ENCODE results near the gene RALB. TPM values are rescaled to one million over a fixed set of nuclear protein-coding genes. Genes with fewer than 3 reads are reported as not detected.

RALB gene
- polyA plus RNA-seq, 1 donor (not counting 4 experiments of a cell fraction or from before 2014, with no cell fraction given) = 80.8 TPM

DNA sequence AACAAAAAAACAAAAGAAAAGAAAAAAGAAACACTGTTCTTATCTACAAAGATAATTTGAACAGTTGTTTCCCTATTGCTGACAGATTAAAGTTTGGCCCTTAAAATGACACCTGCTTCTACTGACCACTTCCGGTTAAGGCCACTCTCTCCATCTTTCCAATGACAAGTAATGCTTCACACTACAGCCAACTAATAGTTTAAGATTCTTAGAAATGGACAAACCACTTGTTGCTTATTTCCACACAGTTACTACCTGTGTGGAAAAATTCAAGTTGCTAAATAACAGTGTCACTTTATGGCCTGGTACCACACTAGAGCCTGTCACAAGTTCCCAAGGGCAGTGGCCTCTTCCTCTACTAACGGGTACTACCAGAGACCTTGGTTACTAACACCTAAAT is 31.9 kb upstream of the RALB start:
- Histone ChIP-seq H3K4me1 (ENCODE audit: control insufficient read depth, extremely low read depth, insufficient read depth, low read length) (peaks cover 15% of the 10 kb centered on the region), H2AFZ (ENCODE audit: control insufficient read depth, low read length) (no peak overlapping the region), H3K36me3 (ENCODE audit: control insufficient read depth in 2 of 2, extremely low read depth in 1 of 2, insufficient read depth in 2 of 2, low read length in 2 of 2) (peaks cover 0 to 3% of the 10 kb centered on the region in 2 experiments), H3K4me2 (ENCODE audit: control insufficient read depth, extremely low read depth, insufficient read depth, low read depth, low read length) (peak overlapping the region; percentile 46), H3K27me3 (ENCODE audit: control insufficient read depth, extremely low read depth, insufficient read depth, low read length) (no peaks in the 10 kb centered on the region), H4K20me1 (ENCODE audit: control insufficient read depth, extremely low read depth, insufficient read depth, low read length) (no peaks in the 10 kb centered on the region), H3K79me2 (ENCODE audit: control insufficient read depth, insufficient read depth, low read length) (peaks cover 11% of the 10 kb centered on the region), H3K27ac (ENCODE audit: control insufficient read depth, insufficient read depth, low read length) (no peak overlapping the region), H3K9ac (ENCODE audit: control insufficient read depth, extremely low read depth, insufficient read depth, low read length) (no peak overlapping the region), H3K9me1 (ENCODE audit: control insufficient read depth, extremely low read depth, insufficient read depth, low read length) (no peaks in the 10 kb centered on the region), H3K9me3 (ENCODE audit: control insufficient read depth, low read depth, low read length) (peaks cover 5% of the 10 kb centered on the region), H3K4me3 (ENCODE audit: control insufficient read depth in 2 of 3, extremely low read depth in 1 of 3, insufficient read depth in 2 of 3, low read depth in 1 of 3, low read length in 3 of 3) (no peak overlapping the region)
- no peak for TF ChIP-seq EZH2 (IDR thresholded peaks at IDR 0.05; ENCODE audit: low read length)
- TF ChIP-seq CTCF (optimal IDR thresholded peaks at IDR 0.05 in 1 of 3, IDR thresholded peaks at IDR 0.05 in 1 of 3, conservative IDR thresholded peaks at IDR 0.05 in 1 of 3; ENCODE audit: extremely low read depth in 1 of 3, insufficient read depth in 2 of 3, low read length in 3 of 3) = no peak
- FAIRE-seq (no peak), DNase-seq (ENCODE audit: low read depth, low spot score) (no peak)
- dilution Hi-C loops (cut with MboI; ENCODE audit: extremely low pct_ligation_motif_present, low sequenced_read_pairs) = no loop called here

DNA sequence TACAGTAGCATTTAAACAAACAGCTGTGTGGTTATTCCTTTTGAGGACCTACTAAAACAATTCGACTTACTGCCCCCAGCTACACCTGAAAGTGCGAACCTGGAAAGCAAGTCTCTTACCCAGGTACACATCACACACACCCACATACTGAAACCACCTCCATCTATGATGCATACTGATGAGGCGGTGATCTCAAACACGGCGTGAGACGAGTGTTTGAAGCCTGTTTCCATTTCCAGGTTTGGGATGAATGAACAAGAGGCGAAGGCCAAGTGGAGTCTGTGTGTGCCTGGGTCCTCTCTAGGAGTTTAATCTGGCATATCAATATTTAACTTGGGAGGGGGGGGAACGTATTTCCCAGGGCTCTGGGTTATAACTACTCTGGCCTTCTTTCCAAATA is 31.0 kb upstream of the RALB start:
- Histone ChIP-seq H3K4me1 (ENCODE audit: control insufficient read depth, extremely low read depth, insufficient read depth, low read length) (peaks cover 15% of the 10 kb centered on the region), H3K9ac (ENCODE audit: control insufficient read depth, extremely low read depth, insufficient read depth, low read length) (no peak overlapping the region), H3K4me3 (ENCODE audit: control insufficient read depth in 2 of 3, extremely low read depth in 1 of 3, insufficient read depth in 2 of 3, low read depth in 1 of 3, low read length in 3 of 3) (no peak overlapping the region), H3K9me3 (ENCODE audit: control insufficient read depth, low read depth, low read length) (peaks cover 5% of the 10 kb centered on the region), H3K36me3 (ENCODE audit: control insufficient read depth in 2 of 2, extremely low read depth in 1 of 2, insufficient read depth in 2 of 2, low read length in 2 of 2) (peaks cover 0 to 3% of the 10 kb centered on the region in 2 experiments), H3K9me1 (ENCODE audit: control insufficient read depth, extremely low read depth, insufficient read depth, low read length) (no peaks in the 10 kb centered on the region), H3K27ac (ENCODE audit: control insufficient read depth, insufficient read depth, low read length) (no peak overlapping the region), H3K4me2 (ENCODE audit: control insufficient read depth, extremely low read depth, insufficient read depth, low read depth, low read length) (peak overlapping the region; percentile 19), H3K79me2 (ENCODE audit: control insufficient read depth, insufficient read depth, low read length) (peaks cover 11% of the 10 kb centered on the region), H3K27me3 (ENCODE audit: control insufficient read depth, extremely low read depth, insufficient read depth, low read length) (no peaks in the 10 kb centered on the region), H4K20me1 (ENCODE audit: control insufficient read depth, extremely low read depth, insufficient read depth, low read length) (no peaks in the 10 kb centered on the region), H2AFZ (ENCODE audit: control insufficient read depth, low read length) (no peak overlapping the region)
- dilution Hi-C loops (cut with MboI; ENCODE audit: extremely low pct_ligation_motif_present, low sequenced_read_pairs) = no loop called here
- FAIRE-seq (no peak), DNase-seq (ENCODE audit: low read depth, low spot score) (no peak)
- TF ChIP-seq EZH2 (IDR thresholded peaks at IDR 0.05; ENCODE audit: low read length) (no peak), CTCF (optimal IDR thresholded peaks at IDR 0.05 in 1 of 3, IDR thresholded peaks at IDR 0.05 in 1 of 3, conservative IDR thresholded peaks at IDR 0.05 in 1 of 3; ENCODE audit: extremely low read depth in 1 of 3, insufficient read depth in 2 of 3, low read length in 3 of 3) (no peak)
